Ovary (tissue), 9 donors: Measurements from ENCODE around the gene GP5. TPM values are rescaled to one million over a fixed set of nuclear protein-coding genes. Genes with fewer than 3 reads are reported as not detected.

ENCODE experiments used
- DNase-seq, 5 donors: peaks; one replicate each; pipeline ENCODE4 v3.0.0-alpha.2; 2019 to 2020
- H3K27ac ChIP-seq, 2 donors: fragments of 200-600 bp; one replicate each; pipeline versions ENCODE4 v1.5.1 to v1.8.0; 2019 to 2022
- H3K27me3 ChIP-seq: fragments of 200-600 bp; one replicate; pipeline ENCODE4 v1.8.0; 2022
- H3K36me3 ChIP-seq: fragments of 200-600 bp; sonication (generic); one replicate; pipeline ENCODE4 v1.5.1; 2019
- H3K4me1 ChIP-seq: one replicate; pipeline ENCODE4 v1.8.1; 2013; ENCODE audit warnings: mild to moderate bottlenecking, moderate library complexity; ENCODE audit not compliant: insufficient read depth
- H3K4me3 ChIP-seq: fragments of 200-600 bp; sonication (generic); one replicate; pipeline ENCODE4 v1.5.1; 2017
- H3K9me3 ChIP-seq, 2 donors: fragments of 200-600 bp in 1 of 2; sonication (generic) in 1 of 2; one replicate each; pipeline versions ENCODE4 v1.5.1 to v1.8.1; 2013 to 2019; ENCODE audit warnings: mild to moderate bottlenecking in 1 of 2, moderate library complexity in 1 of 2
- CTCF ChIP-seq, 3 donors: fragments of 450-650 bp in 2 of 3; fragments of 200-600 bp in 1 of 3; IDR thresholded peaks; one replicate each; pipeline versions ENCODE4 v1.5.1 to v1.8.0; 2016 to 2022; ENCODE audit warnings: antibody characterized with exemption in 3 of 3, mild to moderate bottlenecking in 1 of 3
- EP300 ChIP-seq: sonication (generic); formaldehyde crosslinking; IDR thresholded peaks from one replicate; pipeline ENCODE4 v1.6.1; 2017; ENCODE audit warnings: antibody characterized with exemption
- POLR2A ChIP-seq: fragments of 450-650 bp; IDR thresholded peaks from one replicate; pipeline ENCODE4 v1.6.1; 2017; ENCODE audit warnings: antibody characterized with exemption, mild to moderate bottlenecking, moderate library complexity
- WGBS, 3 donors: extraction: QIAGEN DNeasy Blood & Tissue Kit in 1 of 3; methylation state at CpG; one replicate each; pipeline versions ENCODE4 v1.1.5 to v1.1.7; 2013 to 2017; 5-methylcytosine and 5-hydroxymethylcytosine counted together
- intact Hi-C, 4 donors: fragments of 100-400 bp; cut with DNase I; formaldehyde crosslinking; loops; one replicate each; pipeline versions ENCODE4 v1.11.0 to v1.15.1; 2022 to 2023
- polyA plus RNA-seq, 2 donors: library from polyadenylated mRNA; stranded (reverse); fragments of 200-250 nt in 1 of 2; fragments of 350-450 nt in 1 of 2; fragmentation: Illumina TruSeq in 1 of 2; extraction: RNeasy Lipid Tissue Mini Kit (QIAGEN cat#74804) in 1 of 2; gene quantifications; one replicate each; pipeline ENCODE4 v1.2.3, GENCODE V29; 2013 to 2014
- total RNA-seq, 7 donors: library from RNA; depleted of rRNA in 2 of 7; stranded (reverse); fragments of >200 nt in 2 of 7; fragmentation: NEBNext Ultra II Directional in 3 of 7; extraction: Animal tissue kit (Norgen Biotek cat#: 25700) in 3 of 7; gene quantifications; one replicate each; pipeline versions ENCODE4 v1.1.0 to v1.2.4, GENCODE V29; 2016 to 2023
- donor health status: DM: no; HTN: no; CAD: no; lungs with moderate emphysema.
- donor health status: DM: no; HTN: no; CAD: no.
- donor health status: Bipolar disorder and iron deficiency.
- donor health status: DM: yes; HTN: yes; CAD: no.
- donor health status: DM: no; HTN: no; CAD: no.
- donor health status: DM: yes; HTN: yes; CAD: no.

GP5 gene
- total and polyA plus RNA-seq, 9 donors = 0.13 to 1.1 (median 0.38) TPM; not detected in 1

GRCh38 chr3:194446172-194446571 is 47.1 kb upstream of the GP5 start:
- intact Hi-C loops = no loop called here
- Histone ChIP-seq H3K27ac (no peak overlapping the region), H3K36me3 (no peaks in the 10 kb centered on the region), H3K27me3 (no peaks in the 10 kb centered on the region), H3K9me3 (no peaks in the 10 kb centered on the region), H3K4me1 (no peaks in the 10 kb centered on the region), H3K4me3 (no peak overlapping the region)
- no peak for DNase-seq
- WGBS, 3 donors = 95 to 96% (median 95%) methylated on average over 13 of the region's 13 CpGs
- TF ChIP-seq EP300 = no peak
- TF ChIP-seq CTCF (IDR thresholded peaks at IDR 0.05) = no peak
- no peak for TF ChIP-seq POLR2A

GRCh38 chr3:194443901-194444300 is 44.8 kb upstream of the GP5 start:
- intact Hi-C loops = no loop called here
- no peaks in the 10 kb centered on the region for H3K36me3 ChIP-seq
- TF ChIP-seq CTCF (IDR thresholded peaks at IDR 0.05) (no peak), EP300 (no peak)
- no peaks in the 10 kb centered on the region for H3K27me3 ChIP-seq
- H3K27ac ChIP-seq = no peak overlapping the region
- WGBS, 3 donors = 87 to 96% (median 90%) methylated on average over 2 of the region's 2 CpGs
- no peak overlapping the region for H3K4me3 ChIP-seq
- no peaks in the 10 kb centered on the region for H3K9me3 ChIP-seq
- no peaks in the 10 kb centered on the region for H3K4me1 ChIP-seq
- DNase-seq = no peak

GRCh38 chr3:194440756-194441155 is 41.7 kb upstream of the GP5 start:
- no peak for DNase-seq
- Histone ChIP-seq H3K4me3 (no peak overlapping the region), H3K27me3 (no peaks in the 10 kb centered on the region), H3K36me3 (no peaks in the 10 kb centered on the region), H3K4me1 (no peaks in the 10 kb centered on the region), H3K27ac (no peak overlapping the region), H3K9me3 (no peaks in the 10 kb centered on the region)
- 34 to 61% (median 36%) methylated on average over 2 of the region's 2 CpGs for WGBS, 3 donors
- intact Hi-C loops = no loop called here
- TF ChIP-seq EP300 (no peak), CTCF (IDR thresholded peaks at IDR 0.05) (no peak), POLR2A (no peak)

GRCh38 chr3:194439881-194440550 is 41.0 kb upstream of the GP5 start:
- no peak overlapping the region for H3K27ac ChIP-seq

More at GRCh38 chr3:194439881-194440550, 41.0 kb upstream of the GP5 start:
- intact Hi-C loops = no loop called here
- Histone ChIP-seq H3K4me1 (no peaks in the 10 kb centered on the region), H3K27me3 (no peaks in the 10 kb centered on the region), H3K9me3 (no peaks in the 10 kb centered on the region), H3K36me3 (no peaks in the 10 kb centered on the region), H3K4me3 (no peak overlapping the region)
- DNase-seq = no peak
- TF ChIP-seq CTCF (IDR thresholded peaks at IDR 0.05) (no peak), EP300 (no peak), POLR2A (no peak)
- WGBS, 3 donors = 26 to 48% (median 34%) methylated on average over 6 of the region's 6 CpGs
